Muscle of leg (tissue), 11 donors: Measurements from ENCODE around the gene TLR8. TPM values are rescaled to one million over a fixed set of nuclear protein-coding genes. Genes with fewer than 3 reads are reported as not detected.

ENCODE experiments used
- DNase-seq: peaks from one replicate; pipeline ENCODE4 v3.0.0; 2013
- H3K27ac ChIP-seq: one replicate; pipeline ENCODE4 v1.5.1; 2013; ENCODE audit warnings: mild to moderate bottlenecking, low read length, control low read depth
- H3K27me3 ChIP-seq: one replicate; pipeline ENCODE4 v1.6.1; 2013; ENCODE audit warnings: low read length; ENCODE audit not compliant: control insufficient read depth, insufficient read depth
- H3K36me3 ChIP-seq: one replicate; pipeline ENCODE4 v1.6.1; 2013; ENCODE audit warnings: low read length; ENCODE audit not compliant: control insufficient read depth, insufficient read depth
- H3K4me1 ChIP-seq: one replicate; pipeline ENCODE4 v1.6.1; 2013; ENCODE audit warnings: low read length; ENCODE audit not compliant: control insufficient read depth, insufficient read depth
- H3K4me3 ChIP-seq: one replicate; pipeline ENCODE4 v1.5.1; 2013; ENCODE audit warnings: low read length, control low read depth
- H3K9me3 ChIP-seq: replicated peaks from 2 replicates; pipeline ENCODE4 v1.6.1; 2013; ENCODE audit warnings: low read depth, low read length; ENCODE audit not compliant: control insufficient read depth
- WGBS: methylation state at CpG from one replicate; pipeline ENCODE4 v1.1.5; 2013; ENCODE audit warnings: missing lambda C conversion rate; ENCODE audit not compliant: insufficient coverage; 5-methylcytosine and 5-hydroxymethylcytosine counted together
- polyA plus RNA-seq, 8 donors: library from polyadenylated mRNA; unstranded; fragments of 120-200 nt; gene quantifications; one replicate each; pipeline versions ENCODE4 v1.2.1 to v1.2.3, GENCODE V29; 2013; ENCODE audit warnings: inconsistent platforms in 1 of 8, low replicate concordance in 1 of 8; ENCODE audit not compliant: insufficient read length in 8 of 8, insufficient read depth in 1 of 8
- total RNA-seq: library from RNA; stranded (reverse); fragments of 120-200 nt; gene quantifications from one replicate; pipeline ENCODE4 v1.2.4, GENCODE V29; 2013

The TLR8 gene
- total and polyA plus RNA-seq, 9 donors: 0.16 to 0.61 (median 0.44) TPM

DNA sequence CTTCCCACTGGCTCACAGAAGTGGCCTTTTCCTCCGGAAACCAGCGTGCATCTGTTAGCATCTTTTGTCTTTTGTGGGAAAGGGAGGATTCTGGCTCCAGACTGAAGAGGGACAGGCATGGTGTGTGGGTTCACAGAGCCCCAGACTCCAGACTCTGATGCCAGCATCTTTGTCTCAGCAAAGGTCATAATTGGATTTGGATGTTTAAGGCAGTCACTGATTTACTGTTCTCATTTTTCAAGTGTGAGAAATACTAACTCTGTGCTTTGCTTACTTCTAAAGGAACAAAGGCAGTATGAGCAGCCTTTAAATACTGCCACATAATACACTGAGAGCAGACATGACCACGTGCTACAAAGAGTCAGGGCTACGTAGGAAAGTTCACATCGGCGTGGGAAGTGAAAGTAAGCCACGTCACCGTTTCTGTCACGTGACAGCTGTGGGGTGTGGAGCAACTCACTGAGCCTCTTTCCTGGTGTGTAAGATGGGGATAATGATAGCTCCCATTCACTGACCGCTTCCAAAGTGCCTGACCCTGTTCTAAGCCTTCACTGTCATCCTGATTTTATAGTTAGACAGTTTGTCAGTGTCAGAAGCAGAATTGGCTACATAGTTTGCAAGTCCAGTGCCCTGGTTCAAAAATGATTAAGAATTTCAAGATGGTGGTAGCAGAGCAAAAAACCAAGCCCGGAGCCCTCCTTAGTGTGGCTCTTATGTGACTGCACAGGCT lies 43.7 kb downstream of the TLR8 start:
- Histone ChIP-seq H3K4me3 (no peak overlapping the region), H3K36me3 (no peaks in the 10 kb centered on the region), H3K9me3 (no peaks in the 10 kb centered on the region), H3K27me3 (peaks cover 33% of the 10 kb centered on the region), H3K4me1 (peaks cover 20% of the 10 kb centered on the region), H3K27ac (peak overlapping the region; percentile 86)
- 60% methylated on average over 6 of the region's 11 CpGs for WGBS
- DNase-seq: peak; percentile 93

DNA sequence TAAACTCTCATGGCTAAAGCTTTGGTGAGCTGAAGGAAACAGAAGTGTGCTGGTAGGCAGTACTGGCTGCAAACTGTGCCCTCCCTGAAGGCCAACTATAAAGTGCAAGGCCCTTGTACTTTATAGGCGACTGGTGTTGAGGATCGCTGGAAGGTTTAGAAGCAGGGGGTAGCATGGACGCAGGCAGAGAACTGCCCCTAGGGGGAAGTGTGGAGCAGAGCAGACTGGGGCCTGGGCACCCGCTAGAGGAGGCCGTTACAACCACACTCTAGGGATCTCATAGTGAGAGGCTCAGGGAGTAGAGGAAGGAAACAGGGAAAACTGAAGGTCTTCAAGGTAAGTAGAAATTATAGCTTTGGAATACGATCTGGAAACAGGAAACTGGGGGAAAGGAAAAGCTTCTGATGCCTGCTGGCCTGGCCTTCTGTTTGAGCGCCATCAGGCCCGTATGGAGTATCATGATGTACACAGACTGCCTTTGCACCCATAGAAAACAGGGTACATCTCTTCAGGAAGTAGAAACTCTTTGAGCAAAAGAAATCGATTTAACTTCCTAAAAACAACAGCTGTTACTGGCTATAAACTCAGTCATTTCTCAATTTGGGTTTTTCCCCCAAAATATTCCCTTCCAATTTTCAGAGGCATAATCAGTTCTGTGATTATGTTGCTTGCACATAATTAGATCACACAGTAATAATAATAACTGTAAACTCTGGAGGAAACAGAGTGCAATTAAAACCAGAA lies 44.6 kb downstream of the TLR8 start:
- peak; percentile 41 for DNase-seq
- H3K9me3 ChIP-seq: no peaks in the 10 kb centered on the region
- peaks cover 32% of the 10 kb centered on the region for H3K27me3 ChIP-seq
- no peaks in the 10 kb centered on the region for H3K36me3 ChIP-seq
- H3K4me1 ChIP-seq: peaks cover 24% of the 10 kb centered on the region
- 64% methylated on average over 6 of the region's 9 CpGs for WGBS
- H3K27ac ChIP-seq: peak overlapping the region; percentile 86
- H3K4me3 ChIP-seq: no peak overlapping the region

DNA sequence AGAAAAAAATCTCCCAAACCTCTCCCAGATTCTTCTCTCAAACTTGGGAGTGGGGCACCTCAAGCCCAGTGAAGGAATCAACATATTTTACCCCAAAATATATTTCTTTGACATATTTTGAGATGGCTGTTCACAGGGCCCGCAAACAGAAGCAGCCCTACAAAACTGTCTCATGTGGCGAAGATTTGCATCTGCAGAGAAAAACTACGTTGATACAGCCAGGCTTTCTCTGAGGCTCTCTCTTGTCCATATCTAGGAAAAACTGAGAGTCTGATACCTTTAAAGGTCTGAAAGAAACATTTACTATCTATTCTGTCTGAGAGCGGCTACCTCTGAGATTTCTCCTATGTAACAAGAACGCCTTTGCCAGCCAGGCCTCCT lies 45.2 kb downstream of the TLR8 start:
- no peak overlapping the region for H3K4me3 ChIP-seq
- no peak for DNase-seq
- peaks cover 32% of the 10 kb centered on the region for H3K27me3 ChIP-seq
- 60% methylated on average over 1 of the region's 5 CpGs for WGBS
- H3K9me3 ChIP-seq: no peaks in the 10 kb centered on the region
- no peaks in the 10 kb centered on the region for H3K36me3 ChIP-seq
- peaks cover 28% of the 10 kb centered on the region for H3K4me1 ChIP-seq
- H3K27ac ChIP-seq: no peak overlapping the region

DNA sequence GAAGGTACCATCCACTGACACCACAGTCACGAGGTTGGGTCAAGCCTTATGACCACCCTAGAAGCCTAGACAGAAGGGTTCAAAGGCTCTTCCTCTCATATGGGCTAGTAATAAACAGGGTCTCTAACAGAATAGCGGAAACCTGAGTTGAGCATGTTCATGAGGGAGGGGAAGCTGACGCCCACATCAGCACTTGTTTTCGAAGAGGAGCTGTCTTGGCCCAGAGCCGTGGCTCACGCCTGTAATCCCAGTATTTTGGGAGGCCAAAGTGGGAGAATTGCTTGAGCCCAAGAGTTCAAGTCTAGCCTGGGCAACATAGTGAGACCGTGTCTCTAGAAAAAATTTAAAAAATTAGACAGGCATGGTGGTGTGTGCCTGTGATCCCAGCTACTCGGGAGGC lies 47.0 kb downstream of the TLR8 start:
- no peaks in the 10 kb centered on the region for H3K36me3 ChIP-seq
- DNase-seq: no peak
- H3K4me1 ChIP-seq: peaks cover 21% of the 10 kb centered on the region
- WGBS: 83% methylated on average over 6 of the region's 8 CpGs
- H3K9me3 ChIP-seq: no peaks in the 10 kb centered on the region
- no peak overlapping the region for H3K27ac ChIP-seq
- H3K4me3 ChIP-seq: no peak overlapping the region
- H3K27me3 ChIP-seq: peaks cover 23% of the 10 kb centered on the region

DNA sequence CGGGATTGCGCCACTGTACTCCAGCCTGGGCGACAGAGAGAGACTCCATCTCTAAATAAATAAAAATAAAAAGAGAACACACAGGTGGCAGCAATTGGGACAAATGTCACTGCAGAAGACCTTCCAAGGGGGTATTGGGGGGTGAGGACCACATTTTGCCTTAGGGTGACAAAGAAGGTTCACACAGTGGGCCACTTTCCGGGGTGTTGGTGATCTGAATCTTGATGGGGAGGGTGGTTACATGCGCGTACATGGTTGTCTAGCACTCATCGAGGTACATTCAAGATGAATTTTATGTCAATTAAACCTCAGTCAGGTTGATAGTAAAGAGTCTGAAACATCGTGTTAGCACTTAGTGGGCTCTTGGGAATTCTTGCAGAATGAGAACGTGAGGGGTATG lies 48.0 kb downstream of the TLR8 start:
- Histone ChIP-seq H3K4me3 (no peak overlapping the region), H3K27ac (no peak overlapping the region), H3K9me3 (no peaks in the 10 kb centered on the region), H3K4me1 (peaks cover 19% of the 10 kb centered on the region), H3K27me3 (peaks cover 24% of the 10 kb centered on the region), H3K36me3 (no peaks in the 10 kb centered on the region)
- WGBS: 79% methylated on average over 6 of the region's 9 CpGs
- DNase-seq: no peak

DNA sequence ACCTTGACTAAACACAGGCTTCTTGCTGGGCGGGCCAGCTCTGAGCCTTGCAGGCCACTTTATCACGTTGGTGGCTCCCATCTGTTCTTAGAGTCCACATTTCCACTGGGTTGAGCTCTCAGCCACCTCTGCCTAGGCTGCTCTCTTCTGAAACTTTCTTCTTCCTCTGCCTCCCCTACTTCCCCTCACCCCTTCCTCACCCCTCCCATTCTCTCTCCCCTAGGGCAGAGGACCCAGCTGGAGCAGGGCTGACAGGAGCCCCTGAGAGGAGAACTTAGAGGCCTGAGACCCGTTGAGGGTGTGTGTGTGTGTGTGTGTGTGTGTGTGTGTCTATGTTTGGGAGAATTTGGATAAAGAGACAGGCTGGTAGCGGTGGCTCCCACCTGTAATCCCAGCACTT lies 48.6 kb downstream of the TLR8 start:
- H3K4me3 ChIP-seq: no peak overlapping the region
- WGBS: 73% methylated on average over 3 of the region's 4 CpGs
- H3K27ac ChIP-seq: peak overlapping the region; percentile 3

DNA sequence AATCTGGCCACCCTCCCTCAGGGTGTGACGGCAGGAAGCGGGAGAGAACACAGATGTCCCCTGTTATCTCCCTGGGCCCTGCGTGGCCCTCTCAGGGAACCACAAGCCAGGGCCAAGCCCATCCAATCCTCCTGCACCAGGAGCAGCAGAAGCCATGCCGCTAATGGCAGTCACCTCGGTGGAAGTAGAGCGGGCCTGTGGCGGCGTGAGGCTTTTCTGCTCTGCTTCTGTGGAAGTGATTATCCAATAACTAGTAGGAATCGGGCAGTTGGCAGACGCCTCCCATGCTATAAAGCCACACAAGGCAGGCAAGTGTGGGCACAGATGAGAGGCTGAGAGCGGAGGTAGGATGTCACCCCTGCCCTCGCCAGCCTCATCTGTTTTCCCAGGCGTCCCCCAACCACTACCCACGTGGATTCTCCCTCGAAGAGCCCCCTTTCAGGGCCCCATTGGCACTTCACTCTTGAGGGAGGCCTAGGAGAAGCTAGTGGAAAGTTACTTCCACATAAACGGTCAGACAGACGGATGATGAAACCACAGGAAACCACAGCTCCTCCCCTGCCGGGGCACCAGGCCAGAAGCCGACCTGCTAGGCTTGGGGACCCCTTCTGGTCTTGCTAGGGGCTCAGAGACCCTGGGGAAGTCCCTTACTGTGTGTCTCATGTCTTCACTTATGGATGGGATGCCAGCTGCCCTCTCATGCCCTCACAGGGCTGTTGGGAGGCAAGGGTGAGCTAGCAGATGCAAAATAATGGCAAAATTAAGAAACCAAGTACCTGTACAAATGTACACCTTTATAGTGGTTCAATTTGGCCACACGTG lies 49.7 kb downstream of the TLR8 start:
- DNase-seq: peak; percentile 86
- Histone ChIP-seq H3K27ac (peak overlapping the region; percentile 79), H3K27me3 (peaks cover 13% of the 10 kb centered on the region), H3K9me3 (no peaks in the 10 kb centered on the region), H3K36me3 (no peaks in the 10 kb centered on the region), H3K4me3 (no peak overlapping the region), H3K4me1 (peaks cover 8% of the 10 kb centered on the region)
- 57% methylated on average over 12 of the region's 20 CpGs for WGBS

More for the DNA sequence above, 48.6 kb downstream of the TLR8 start:
- Histone ChIP-seq H3K36me3 (no peaks in the 10 kb centered on the region), H3K27me3 (peaks cover 20% of the 10 kb centered on the region), H3K9me3 (no peaks in the 10 kb centered on the region), H3K4me1 (peaks cover 13% of the 10 kb centered on the region)
- DNase-seq: no peak

DNA sequence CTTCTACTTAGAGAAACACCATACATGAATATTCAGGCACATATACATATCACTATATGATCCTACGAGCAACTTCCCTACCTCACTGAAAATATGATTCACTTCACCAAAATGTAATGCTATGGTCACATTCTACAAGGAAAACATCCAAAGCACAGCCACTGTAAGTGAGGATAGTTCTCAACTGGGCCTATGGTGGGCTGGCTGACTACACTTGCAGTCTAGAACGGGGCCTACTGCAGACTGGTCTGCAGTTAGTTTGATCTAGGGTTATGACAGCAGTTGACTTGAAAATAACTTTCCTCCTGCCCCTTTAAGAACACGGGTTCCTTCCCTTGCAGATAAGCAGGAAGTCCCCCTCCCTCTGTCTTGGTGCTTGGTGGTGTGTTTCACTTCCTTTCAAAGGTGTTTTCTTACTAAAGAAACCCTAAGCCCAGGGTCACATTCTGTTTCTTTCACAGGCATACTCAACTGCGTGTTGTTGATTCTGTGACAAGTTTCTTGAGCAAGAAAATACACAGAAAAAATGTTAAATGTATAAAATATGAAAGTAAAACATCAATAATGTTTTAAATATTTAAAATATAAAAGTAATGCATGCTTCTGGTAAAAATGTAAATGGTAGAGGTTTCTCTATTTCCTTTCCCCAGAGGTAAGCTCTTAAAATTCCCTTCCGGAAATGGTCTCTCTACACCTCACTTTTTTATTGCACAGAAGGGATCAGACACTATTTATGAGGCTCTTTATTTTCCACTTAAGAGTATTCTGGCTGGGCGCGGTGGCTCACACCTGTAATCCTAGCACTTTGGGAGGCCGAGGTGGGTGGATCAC lies 50.5 kb downstream of the TLR8 start:
- Histone ChIP-seq H3K4me3 (no peak overlapping the region), H3K9me3 (no peaks in the 10 kb centered on the region), H3K27me3 (peaks cover 15% of the 10 kb centered on the region), H3K4me1 (peaks cover 8% of the 10 kb centered on the region), H3K27ac (peak overlapping the region; percentile 79), H3K36me3 (no peaks in the 10 kb centered on the region)
- peak; percentile 71 for DNase-seq
- WGBS: no CpG with 5 or more reads among the region's 8 CpGs

DNA sequence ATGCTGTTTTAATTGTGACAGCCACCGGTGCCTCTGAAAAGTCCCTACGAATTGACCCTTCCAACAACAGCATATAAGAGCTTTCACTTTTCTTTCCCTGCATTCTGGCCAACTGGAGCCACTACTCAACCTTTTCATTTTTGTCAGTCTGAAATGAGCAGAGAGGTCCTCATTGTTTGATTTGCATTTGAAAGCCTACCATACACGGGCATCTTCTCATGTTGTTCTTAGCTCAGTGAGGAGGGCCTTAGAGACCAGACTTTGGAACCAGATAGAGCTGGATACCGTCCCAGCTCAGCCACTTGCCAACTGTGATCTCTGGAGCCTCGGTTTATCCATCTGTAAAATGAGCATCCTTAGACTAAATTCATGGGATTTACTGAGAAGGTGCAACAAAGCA lies 51.6 kb downstream of the TLR8 start:
- Histone ChIP-seq H3K27ac (no peak overlapping the region), H3K36me3 (no peaks in the 10 kb centered on the region), H3K9me3 (no peaks in the 10 kb centered on the region), H3K27me3 (peaks cover 12% of the 10 kb centered on the region), H3K4me3 (no peak overlapping the region), H3K4me1 (peaks cover 8% of the 10 kb centered on the region)
- no peak for DNase-seq
- WGBS: 63% methylated on average over 1 of the region's 5 CpGs
